RPMI8226 (cell line): ENCODE measurements around the gene BID.
"Not testable (repeated sequence)": the region's sequence is repeated elsewhere in the genome, so short reads cannot be mapped to it uniquely, and the experiment has no call there.

ENCODE experiments used
- DNase-seq: peaks from one replicate; pipeline ENCODE4 v3.0.0-alpha.2; 2015

Gene BID

GRCh38 chr22:17767233-17768065, 6.8 kb downstream of the BID start:
- DNase-seq, result no peak

GRCh38 chr22:17764852-17765251, 9.4 kb downstream of the BID start:
- not testable (repeated sequence) for DNase-seq

GRCh38 chr22:17764036-17764435, 10.2 kb downstream of the BID start:
- DNase-seq, result no peak

- DNase-seq, result not testable (repeated sequence)
These were observed 10.8 kb downstream of the BID start for GRCh38 chr22:17763442-17763841.

- DNase-seq, result no peak
These were observed 13.2 kb downstream of the BID start for GRCh38 chr22:17761138-17761488.

- DNase-seq, result no peak
These were observed 19.9 kb downstream of the BID start for GRCh38 chr22:17754233-17754925.

GRCh38 chr22:17753401-17753989, 20.8 kb downstream of the BID start:
- DNase-seq, result no peak

- DNase-seq, result no peak
These were observed 22.7 kb downstream of the BID start for GRCh38 chr22:17751596-17751995.

- DNase-seq, result no peak
These were observed 24.5 kb downstream of the BID start for GRCh38 chr22:17749605-17750395.

- no peak for DNase-seq
These were observed 25.5 kb downstream of the BID start for GRCh38 chr22:17748555-17749353.

GRCh38 chr22:17746916-17747315, 27.4 kb downstream of the BID start:
- DNase-seq, result no peak

GRCh38 chr22:17744430-17744829, 29.8 kb downstream of the BID start:
- DNase-seq, result no peak

GRCh38 chr22:17743661-17744411, 30.4 kb downstream of the BID start:
- DNase-seq, result no peak

GRCh38 chr22:17742527-17742902, 31.8 kb downstream of the BID start:
- peak; percentile 34 for DNase-seq

GRCh38 chr22:17741866-17742526, 32.3 kb downstream of the BID start:
- DNase-seq, result no peak

- DNase-seq, result no peak
These were observed 34.9 kb downstream of the BID start for GRCh38 chr22:17739196-17739975.

- no peak for DNase-seq
These were observed 35.7 kb downstream of the BID start for GRCh38 chr22:17738386-17739128.

- no peak for DNase-seq
These were observed 40.1 kb downstream of the BID start for GRCh38 chr22:17734187-17734586.

- DNase-seq, result no peak
These were observed 40.8 kb downstream of the BID start for GRCh38 chr22:17733466-17733865.
